Activated CD8-positive, alpha-beta memory T cell treated with anti-CD3 and anti-CD28 coated beads for 24 hours (primary cell): ENCODE measurements around the gene OR4K5.
"Not testable (repeated sequence)": the region's sequence is repeated elsewhere in the genome, so short reads cannot be mapped to it uniquely, and the experiment has no call there.

ENCODE experiments used
- DNase-seq: peaks from one replicate; pipeline ENCODE4 v3.0.0-alpha.2; 2020

OR4K5 gene, protein sequence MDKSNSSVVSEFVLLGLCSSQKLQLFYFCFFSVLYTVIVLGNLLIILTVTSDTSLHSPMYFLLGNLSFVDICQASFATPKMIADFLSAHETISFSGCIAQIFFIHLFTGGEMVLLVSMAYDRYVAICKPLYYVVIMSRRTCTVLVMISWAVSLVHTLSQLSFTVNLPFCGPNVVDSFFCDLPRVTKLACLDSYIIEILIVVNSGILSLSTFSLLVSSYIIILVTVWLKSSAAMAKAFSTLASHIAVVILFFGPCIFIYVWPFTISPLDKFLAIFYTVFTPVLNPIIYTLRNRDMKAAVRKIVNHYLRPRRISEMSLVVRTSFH

DNA sequence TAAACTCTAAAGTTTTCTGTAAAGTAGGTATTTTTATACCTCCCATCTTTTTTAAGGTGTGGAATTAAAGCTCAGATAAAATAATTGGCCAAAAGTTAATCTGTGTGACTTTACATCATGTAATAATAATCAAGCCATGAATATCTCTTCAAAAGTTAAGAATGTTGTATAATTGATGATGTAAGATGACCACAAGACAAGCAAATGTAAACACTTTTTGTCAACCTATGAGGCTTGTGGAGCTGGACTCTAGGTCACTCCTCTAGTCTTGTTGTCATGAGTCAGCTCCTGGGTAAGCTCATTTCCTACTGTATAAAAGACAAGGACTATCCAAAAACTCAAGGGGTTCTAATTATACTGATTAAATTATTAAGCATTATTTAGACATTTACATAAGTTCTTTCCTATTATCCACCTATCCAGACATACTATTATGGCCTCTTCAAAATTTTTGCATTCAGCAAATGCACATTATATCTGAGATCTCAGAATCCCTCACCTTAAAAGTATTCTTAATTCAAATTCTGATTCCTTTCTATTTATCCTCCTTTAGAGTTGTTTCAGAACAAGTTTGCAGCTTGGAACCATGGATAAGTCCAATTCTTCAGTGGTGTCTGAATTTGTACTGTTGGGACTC, at the start of gene OR4K5:
TSS of gene OR4K5 (plus strand) at position 587 of the 637 bp plus-strand sequence. CDS start at position 587, 0 bp downstream.
- no peak for DNase-seq

DNA sequence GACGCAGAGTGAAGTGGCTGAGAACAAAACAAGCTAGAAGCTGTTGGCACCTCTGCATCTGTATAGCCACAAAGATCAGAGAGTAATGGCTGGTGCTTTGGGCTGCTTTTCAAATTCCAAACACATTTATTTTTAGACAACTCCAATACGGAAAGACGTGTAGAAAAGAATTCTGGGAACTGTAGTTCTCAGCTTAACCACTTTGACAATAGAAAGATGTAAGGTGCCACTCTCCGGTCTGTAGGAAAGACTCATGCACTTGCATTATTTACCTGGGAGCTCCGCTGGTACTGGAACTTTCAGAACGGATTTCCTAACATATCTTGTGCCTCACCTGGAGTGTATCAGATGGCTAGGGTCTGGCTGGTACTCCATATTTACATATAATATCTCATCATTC, 47.2 kb upstream of the OR4K5 start:
- DNase-seq, result no peak

DNA sequence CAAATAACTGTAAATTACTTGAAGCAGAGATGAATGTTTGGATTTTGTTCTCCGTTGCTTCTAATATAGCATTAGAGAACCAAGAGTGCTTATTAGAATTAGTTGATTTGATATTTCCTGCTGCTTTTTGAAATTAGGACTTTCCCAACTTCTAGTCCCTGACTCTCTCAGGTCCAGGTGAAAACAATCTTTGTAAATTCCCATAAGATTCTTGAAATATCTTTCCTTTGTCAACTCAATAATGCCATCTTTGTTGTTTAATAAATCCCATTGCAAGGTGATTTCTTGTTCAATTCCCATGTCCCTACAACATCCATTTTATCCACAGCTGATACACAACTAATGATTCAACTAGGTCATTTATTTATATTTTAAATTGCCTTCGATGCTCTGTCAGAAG, 45.6 kb upstream of the OR4K5 start, which contains the start of gene OR4K2:
TSS of gene OR4K2 (plus strand) at position 301 of the 400 bp plus-strand sequence. CDS start 1,126 bp downstream, outside the sequence.
- no peak for DNase-seq

DNA sequence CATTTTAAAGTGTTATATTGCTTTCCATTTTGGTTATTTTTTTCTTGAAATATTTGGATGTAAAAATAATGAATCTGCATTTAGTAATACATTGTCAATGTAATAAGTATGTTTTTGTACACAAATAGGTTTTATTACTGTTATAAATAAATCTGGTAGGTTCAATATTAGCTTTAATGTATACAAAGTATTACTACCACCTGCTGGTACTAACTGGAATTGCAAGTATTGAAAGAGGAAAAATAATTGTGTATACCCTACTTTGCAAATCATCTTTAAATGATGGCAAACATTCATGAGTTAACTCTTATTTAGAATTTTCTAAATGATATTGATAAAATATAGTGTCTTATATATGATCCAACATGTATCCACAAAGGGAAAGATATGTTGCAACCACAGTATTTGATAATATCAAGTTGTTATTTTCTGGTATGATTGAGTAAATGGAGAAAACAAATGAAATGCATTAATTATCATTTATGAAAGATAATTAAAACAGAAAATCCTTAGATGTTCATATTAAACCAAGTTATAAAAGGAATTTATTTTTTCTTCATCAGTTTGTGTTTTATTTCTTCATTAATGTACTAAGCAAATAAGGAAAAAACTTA, 42.3 kb upstream of the OR4K5 start:
- DNase-seq, result no peak

DNA sequence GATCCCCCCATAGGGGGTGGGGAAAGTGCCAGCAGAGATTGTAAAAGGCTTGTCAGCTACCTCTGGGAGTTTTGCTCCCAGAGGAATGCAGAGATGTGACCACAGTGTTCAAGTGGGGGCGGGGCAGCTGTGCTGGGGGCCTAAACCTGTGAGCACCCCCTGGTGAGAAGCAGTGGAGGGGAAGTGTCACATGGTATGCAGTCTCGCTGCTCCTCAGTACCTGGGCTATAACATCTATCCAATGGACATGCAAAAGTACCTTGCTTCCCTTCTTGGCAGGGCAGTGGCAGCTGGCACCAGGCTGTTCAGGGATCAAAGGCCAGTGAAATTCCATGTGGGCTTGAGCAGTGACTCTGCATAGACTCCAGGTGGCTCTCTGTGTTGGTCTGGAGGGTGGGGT, 25.1 kb upstream of the OR4K5 start:
- DNase-seq, result no peak

DNA sequence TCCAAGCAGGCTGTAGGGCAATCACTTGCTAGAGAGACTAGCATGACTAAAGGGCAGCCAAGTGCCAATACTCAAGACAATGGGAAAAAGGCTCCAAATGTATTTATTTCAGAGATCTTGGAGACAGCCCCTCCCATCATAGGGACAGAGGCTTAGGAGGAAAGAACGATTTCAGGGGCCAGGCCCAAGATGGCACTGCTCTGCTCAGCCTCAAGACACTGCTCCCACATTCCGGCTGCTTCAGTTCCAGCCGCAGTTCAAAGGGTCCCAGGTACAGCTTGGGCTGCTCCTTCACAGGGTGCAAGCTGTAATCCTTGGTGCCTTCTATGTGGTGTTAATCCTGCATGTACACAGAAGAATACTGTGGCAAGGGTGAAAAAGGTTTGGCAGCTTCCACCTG, 19.4 kb upstream of the OR4K5 start:
- no peak for DNase-seq

DNA sequence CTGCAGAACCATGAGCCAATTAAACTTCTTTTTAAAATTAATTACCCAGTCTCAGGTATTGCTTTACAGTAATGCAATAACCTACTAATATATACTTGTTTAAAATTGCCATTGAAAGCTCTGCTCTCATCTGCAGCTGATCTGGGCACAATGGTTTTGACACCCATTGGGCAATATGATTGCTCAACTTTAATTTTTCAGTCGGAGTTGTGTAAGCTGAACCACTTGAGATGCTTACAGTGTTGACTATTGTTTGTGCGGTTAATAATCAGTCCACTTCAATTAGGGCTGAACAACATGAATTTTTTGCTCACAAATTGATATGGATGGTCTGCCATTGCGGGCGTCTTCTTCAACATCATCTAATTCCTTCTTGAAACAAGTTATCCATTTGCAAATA, 18.0 kb upstream of the OR4K5 start:
- DNase-seq, result no peak

DNA sequence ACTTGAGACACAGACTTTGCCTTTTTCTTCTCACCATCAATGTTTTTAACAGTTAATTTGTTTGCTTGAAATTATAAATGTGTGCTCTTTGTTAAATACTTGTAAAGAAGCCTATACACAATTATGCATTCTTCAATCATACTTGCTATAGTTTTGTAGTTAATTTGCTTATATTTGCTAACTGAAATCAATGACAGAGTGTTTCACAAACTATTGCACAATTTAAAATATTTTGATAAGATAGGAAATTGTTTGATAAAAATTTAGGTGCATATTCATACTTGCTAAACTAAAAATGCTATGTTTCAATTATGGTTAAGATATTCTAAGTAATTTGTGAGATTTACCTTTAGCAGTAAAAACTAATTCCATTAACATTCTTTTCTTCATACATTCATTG, 13.7 kb upstream of the OR4K5 start:
- DNase-seq, result no peak

DNA sequence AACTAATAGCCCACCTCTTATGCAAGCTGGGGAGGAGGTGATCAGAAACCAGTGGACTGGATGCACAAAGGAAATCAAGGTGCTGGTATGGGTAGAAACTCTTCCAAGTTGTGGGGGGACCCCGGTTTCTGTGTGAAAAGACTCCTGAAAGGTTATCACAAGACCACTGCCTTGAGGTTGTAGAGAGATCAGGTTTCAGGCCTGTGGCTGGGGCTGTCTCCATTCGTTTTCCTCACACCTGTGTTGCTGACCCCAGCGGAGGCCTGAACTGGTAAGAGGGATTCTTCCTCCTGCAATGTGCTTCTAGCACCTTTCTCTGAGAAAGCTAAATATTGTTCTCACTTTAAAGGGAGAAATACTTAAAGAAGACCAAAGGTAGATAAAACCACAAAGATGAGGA, 9.3 kb upstream of the OR4K5 start:
- DNase-seq, result no peak

DNA sequence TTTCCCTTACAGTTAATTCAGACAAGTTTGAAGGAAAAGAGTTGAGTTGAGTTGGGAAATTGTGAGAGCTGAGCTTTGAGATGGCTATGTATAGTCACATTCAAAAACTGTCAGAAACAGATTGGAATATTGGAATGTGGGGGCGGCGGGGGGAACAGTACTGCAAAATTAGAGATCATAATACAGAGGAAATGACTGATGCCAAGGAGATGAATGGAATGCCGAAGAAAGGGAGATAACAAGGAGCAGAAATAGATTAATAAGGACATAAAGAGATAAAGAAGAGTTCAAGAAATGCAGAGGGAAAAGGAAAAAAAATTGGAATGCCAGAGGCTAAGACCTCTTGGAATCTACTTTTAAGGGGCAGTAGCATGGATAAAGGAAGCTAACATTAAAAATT, 3.2 kb upstream of the OR4K5 start:
- DNase-seq, result no peak

DNA sequence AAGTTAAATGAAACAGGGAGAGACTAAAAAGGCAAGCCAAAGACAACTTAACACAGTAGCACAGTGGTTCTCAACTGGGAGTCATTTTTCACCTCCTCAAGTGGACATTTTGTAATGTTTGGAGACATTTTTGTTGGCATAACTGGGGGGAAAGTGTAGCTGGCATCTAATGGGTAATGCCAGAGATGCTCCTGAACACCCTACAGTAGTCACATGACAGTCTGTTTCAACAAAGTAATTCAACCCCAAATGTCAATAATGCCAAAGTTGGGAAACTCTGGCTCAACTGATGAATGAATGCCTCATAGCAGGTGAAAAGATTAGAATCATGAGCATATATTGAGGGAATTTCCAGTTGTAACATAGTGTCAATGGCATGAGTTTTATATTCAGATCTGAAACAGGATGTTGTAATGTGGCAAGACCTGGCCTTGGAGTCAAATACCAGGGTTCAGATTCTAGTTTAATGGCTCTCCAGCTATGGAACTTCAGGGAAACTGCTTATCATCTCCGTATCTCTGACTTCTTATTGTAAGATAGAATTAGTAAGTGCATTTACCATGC, 2.4 kb upstream of the OR4K5 start:
- DNase-seq, result no peak

DNA sequence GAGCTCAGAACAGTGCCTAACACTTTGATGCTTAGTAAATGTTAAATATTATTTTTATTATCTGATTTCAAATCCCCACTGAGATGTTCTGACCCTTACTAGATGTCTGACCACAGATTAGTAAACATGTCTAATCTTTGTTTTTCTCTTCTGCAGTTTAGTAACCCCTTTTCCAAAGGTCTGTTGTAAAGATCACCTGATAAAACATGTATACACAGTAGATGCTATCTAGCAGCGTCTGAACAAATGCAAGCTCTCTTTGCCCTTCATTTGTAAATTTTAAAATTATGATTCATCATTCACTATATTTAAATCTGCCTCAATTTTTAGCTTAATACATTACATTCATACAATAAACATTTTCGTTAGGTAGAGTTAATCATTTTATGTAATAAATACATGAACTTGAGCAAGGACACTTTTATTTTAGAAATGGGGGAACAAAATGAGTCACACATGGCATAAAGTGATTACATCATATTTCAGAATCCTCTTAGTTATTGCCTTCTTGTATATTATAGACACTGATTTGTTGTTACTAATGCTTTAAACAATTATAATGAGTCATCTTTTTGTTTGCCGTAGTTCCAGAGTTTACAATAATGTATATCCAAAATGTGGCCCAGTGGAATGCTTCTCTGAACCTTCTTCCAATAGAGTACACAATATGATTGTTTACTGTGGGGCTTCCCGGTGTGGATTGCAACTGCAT, 1.7 kb upstream of the OR4K5 start:
- no peak for DNase-seq

DNA sequence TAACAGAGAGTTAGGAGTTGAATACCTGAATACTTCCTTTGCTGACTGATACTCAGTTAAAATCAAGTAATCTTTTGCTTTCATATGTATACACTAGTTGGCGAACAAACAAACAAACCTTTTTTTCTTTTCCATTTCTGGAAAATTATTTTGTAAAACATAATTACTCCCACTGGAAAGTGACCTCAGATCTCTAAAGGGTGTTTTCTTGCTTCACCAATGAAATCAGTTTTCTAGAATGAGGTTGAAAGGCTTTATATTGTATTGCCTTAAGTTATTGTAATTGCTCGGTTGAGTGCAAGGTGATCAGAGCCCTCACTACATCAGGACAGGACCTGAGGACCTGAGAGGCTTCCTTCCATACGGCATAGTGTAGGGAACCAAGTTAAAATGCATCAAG, 10.2 kb downstream of the OR4K5 start, which contains the start of gene OR4K1:
TSS of gene OR4K1 (plus strand) at position 301 of the 400 bp plus-strand sequence. CDS start 4,750 bp downstream, outside the sequence.
- no peak for DNase-seq

DNA sequence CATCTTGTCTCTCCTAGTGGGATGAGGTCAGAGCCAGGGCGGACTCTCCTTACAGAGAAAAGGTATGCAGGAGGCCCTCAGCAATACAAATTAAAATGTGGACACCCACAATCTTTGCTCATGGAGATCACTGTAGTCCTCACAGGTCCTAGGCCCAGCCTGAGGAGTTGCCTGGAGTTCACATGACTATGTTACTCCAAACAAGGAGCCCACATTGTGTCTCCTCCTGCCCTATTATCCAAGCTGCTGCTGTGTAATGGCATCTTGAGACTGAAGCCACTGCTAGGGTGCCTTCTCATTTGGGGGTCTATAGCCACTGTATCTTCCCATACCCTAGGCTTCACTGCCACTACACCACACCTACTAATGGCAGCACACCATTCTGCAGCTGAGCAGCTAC, 21.3 kb downstream of the OR4K5 start:
- no peak for DNase-seq

DNA sequence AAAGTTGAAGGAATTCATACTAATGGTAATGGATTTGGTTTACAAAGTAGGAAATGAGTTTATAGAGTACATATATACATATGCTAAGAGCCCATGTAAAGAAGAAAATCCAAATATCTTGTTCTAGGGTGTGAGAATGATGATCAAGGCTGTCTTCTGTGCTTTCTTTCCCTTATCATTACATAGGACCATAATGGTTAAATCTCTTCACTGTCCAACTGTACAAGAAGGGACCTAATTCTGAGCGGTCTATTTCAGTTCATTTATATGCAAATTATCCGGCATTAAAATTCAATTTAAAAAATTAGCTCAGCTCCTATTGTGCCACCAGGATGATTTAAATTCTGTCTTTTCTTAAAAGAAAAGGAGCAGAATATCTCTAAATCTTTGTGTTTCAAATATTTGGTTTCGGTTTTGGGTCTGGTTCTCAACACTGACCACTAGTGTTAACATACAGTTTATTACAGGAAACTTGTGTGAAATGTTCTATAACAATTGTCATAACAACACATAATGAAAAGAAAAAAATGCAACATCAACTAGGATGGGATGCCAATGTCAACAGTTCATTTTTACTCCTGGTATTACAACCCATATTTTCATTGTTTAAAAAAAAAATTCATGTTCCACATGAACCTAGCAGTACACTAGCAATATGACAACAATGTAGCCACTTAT, 27.1 kb downstream of the OR4K5 start:
- DNase-seq, result no peak

DNA sequence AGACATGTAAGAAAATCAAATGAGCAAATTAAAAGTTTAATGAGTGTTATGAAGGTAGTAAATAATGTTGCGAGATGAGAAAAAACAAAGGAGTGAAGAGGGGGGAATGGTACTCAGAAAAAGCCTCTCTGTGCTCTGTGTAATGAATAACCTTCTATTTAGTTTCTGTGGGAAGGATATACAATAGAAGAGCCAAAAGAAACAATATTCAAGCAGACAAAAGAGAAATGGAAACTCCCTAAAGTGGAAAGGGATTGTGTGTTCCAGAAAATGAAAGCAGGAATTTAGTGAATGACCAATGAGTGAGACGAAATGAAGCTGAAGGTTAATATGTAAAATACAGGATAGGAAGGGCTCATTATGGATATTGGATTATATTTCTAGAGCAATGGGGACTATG, 28.8 kb downstream of the OR4K5 start:
- no peak for DNase-seq

DNA sequence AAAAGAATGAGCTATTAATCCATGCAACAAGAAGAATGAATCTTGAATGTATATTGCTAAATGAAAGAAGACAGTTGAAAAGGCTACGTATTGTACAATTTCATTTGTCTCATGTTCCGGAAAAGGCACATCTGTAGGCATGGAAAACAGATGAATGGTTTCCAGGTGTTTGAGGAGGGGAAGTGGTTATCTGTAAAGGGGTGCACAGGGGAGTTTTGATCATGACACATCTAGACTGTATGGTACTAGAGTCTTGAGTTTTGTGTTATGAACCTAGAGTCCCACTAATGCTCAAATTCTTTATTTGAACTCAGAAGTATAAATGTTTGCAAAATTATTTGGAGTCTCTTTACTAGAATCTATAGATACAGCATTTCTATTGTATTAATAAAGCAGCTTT, 49.3 kb downstream of the OR4K5 start:
- DNase-seq, result not testable (repeated sequence)
